HG03095 (cell line): Measurements from ENCODE around the gene CD4.
A peak's percentile ranks its signal among the peaks of the same experiment; 100 is the strongest.

Experiments used
- ATAC-seq: cut with Tn5 transposase; IDR thresholded peaks from one replicate; pipeline ENCODE4 v1.9.1; 2021; ENCODE audit warnings: moderate library complexity; ENCODE audit not compliant: unreplicated experiment

Gene CD4

GRCh38 chr12:6765048-6765633, 24.2 kb upstream of the CD4 start:
- ATAC-seq = no peak

- peak; percentile 15 for ATAC-seq
Measured at GRCh38 chr12:6765634-6766581, 23.4 kb upstream of the CD4 start, which contains the start of gene PTMS. Gene PTMS, plus strand, starts transcription at chr12:6766363. Its CDS starts 343 bp downstream, at chr12:6766706.

GRCh38 chr12:6766651-6767349, 22.5 kb upstream of the CD4 start:
- peak; percentile 44 for ATAC-seq

GRCh38 chr12:6767353-6768319, 21.7 kb upstream of the CD4 start:
- no peak for ATAC-seq

- no peak for ATAC-seq
Measured at GRCh38 chr12:6768437-6768914, 20.9 kb upstream of the CD4 start.

GRCh38 chr12:6768990-6769389, 20.3 kb upstream of the CD4 start:
- no peak for ATAC-seq

- no peak for ATAC-seq
Measured at GRCh38 chr12:6769666-6770065, 19.7 kb upstream of the CD4 start.

GRCh38 chr12:6770094-6770493, 19.2 kb upstream of the CD4 start:
- ATAC-seq = no peak

- no peak for ATAC-seq
Measured at GRCh38 chr12:6770600-6770999, 18.7 kb upstream of the CD4 start.

- no peak for ATAC-seq
Measured at GRCh38 chr12:6771091-6771495, 18.2 kb upstream of the CD4 start.

GRCh38 chr12:6771509-6772330, 17.6 kb upstream of the CD4 start:
- ATAC-seq = no peak

- ATAC-seq = no peak
Measured at GRCh38 chr12:6772331-6772695, 17.0 kb upstream of the CD4 start, which contains the start of gene LAG3. Gene LAG3, plus strand, starts transcription at chr12:6772520. Its CDS starts 333 bp downstream, at chr12:6772853.

- no peak for ATAC-seq
Measured at GRCh38 chr12:6772726-6773589, 16.4 kb upstream of the CD4 start.

- no peak for ATAC-seq
Measured at GRCh38 chr12:6773590-6774351, 15.6 kb upstream of the CD4 start.

- no peak for ATAC-seq
Measured at GRCh38 chr12:6774499-6775062, 14.7 kb upstream of the CD4 start.

GRCh38 chr12:6775185-6776174, 13.8 kb upstream of the CD4 start:
- no peak for ATAC-seq
